GM19452 (cell line): ENCODE measurements around the gene MAN1A1.

ENCODE experiments used
- ATAC-seq: cut with Tn5 transposase; IDR thresholded peaks from one replicate; pipeline ENCODE4 v1.9.1; 2021; ENCODE audit not compliant: unreplicated experiment

The MAN1A1 gene

DNA sequence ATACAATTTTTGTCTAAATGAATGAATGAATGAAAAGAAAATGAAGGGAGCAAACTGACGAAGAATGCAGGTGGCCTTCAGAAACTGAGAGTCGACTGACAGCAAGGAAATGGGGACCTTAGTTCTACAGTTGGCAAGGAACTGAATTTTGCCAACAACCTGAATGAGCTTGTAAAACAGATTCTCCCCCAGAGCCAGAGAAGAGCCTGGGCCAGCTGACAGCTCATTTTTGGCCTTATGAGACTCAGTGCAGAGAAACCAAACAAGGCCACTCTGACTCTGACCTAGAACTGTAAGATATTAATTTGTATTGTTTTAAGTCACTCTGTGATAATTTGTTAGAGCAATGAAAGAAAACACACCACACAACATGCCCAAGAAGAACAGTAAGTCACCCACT, 21.8 kb downstream of the MAN1A1 start:
- ATAC-seq = no peak

DNA sequence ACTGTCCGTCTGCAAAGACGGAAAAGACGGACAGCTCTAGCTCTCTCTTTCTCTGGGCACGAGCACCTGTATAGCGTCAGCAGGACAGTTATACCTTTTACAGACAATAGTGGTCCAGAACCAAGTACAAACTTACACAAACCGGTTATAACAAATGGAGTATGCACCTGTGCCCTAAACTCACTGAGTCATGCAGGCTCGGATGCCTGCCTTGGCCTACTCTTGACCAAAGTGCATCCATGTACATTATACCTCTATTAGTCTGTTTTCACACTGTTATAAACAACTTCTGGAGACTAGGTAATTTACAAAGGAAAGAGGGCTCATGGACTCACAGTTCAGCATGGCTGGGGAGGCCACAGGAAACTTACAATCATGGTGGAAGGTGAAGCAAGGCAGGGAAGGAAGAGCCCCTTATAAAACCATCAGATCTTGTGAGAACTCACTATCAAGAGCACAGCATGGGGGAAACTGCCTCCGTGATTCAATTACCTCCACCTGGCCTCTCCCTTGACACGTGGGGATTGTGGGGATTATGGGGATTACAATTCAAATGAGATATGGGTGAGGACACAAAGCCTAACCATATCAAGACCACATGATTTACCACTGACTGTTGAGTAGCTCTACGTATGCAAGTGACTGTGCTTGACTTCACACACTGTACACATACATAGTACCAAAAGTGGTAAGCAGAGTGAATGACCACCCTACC, 23.1 kb downstream of the MAN1A1 start:
- no peak for ATAC-seq

DNA sequence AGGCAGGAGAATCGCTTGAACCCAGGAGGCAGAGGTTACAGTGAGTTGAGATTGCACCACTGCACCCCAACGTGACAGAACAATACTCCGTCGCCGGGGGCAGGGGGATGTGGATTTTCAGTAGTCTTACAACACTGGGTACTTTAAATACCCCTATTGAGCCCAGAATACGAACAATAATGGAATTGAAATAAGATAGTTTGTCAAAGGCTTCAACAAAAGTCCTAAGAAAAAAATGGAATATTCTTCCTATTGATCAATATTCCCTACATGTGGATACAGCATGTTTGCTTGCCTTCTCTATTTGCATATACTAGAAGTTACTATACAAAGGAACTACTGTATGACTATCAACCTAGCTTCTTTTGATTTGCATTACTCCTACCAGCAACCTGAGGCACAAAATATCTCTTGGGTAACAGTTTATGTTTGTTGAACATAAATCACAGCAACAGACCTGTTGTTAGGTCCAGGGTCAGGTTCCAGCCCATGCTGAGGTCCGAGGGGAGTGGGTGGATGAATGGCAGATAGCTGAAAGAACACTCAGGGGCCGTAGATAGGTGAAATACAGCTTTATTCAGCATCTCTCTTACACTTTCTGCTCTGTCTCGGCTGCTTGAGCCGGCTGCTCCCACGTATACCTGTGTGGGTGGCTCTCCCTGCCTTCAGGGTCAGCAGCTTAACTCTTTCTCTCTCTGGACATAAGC, 23.8 kb downstream of the MAN1A1 start:
- ATAC-seq = no peak

DNA sequence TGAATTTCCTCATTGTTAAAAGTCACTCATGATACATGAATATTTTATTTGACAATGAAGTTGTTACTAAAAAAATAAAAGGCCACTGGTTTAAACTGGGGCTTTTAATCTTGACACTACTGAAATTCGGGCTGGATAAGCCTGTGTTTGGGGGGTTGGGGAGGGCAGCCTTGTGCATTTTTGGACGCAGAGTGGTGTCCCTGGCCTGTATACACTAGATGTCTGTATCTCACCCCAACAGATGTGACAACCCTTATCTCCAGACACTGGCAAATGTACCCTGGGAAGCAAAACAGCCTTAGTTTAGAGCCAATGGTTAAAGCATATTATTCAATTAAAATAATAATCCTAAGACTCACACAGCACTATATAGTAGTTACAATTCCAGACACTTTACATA, 24.8 kb downstream of the MAN1A1 start:
- ATAC-seq = no peak

DNA sequence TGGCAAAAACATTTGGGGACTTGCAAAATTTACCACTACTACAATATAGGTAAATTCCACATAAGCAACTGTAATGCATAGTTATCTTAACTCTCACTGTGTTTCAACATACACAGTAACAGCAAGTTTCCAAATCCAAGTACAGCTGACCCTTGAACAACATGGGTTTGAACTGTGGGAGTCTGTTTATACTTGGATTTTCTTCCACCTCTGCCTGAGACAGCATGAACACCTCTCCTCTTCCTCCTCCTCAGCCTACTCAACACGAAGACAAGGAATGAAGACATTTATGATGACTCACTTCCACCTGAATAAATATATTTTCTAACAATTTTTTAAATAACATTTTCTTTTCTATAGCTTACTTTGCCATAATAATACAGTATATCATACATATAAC, 25.6 kb downstream of the MAN1A1 start:
- ATAC-seq = no peak

DNA sequence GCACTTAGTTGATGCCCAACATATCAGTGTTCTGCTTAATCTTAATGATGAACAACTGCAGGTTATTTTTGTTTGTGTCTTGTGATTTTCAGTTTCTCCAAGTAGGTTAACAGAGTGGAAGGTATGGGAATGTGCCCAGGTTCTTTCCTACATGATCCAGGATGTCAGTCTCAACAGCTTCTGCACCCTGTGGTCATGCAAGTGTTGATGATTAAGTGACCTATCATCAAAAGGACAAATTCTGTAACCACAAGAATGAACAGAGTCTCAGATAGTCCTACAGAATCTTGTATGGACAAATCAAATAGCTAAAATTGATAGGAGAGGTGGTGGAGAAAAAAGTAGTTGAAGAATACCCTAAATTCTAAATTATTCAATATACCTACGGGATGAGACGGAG, 26.1 kb downstream of the MAN1A1 start:
- ATAC-seq = no peak

DNA sequence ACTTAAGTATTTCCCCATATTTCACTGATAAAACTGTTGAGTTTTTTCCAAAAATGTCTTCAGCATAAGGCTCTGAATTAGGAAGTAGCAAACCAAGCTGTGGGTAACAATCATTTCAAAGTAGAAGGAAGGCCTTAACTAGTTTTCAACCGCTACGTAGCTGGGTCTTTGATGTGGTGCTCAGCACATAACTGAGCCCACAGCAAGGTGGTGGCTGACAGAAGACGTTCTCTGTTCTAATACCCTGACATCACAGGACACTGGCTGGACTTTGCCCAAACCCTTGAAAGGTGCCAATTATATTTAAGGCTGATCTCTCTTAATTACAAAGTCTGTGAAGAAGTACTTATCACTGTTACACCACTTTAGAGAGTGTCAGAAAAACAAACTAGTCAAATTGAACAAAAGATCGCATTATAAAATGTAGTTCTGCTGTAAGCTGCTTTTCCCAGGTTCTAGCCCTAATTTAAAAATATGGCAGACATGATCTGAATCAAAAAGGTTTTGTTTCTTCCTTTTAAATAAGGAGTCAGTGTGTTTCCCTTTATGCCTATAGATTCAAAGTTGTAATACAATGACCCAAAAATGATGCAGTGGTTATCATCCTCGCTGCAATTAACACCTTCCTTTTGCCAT, 26.7 kb downstream of the MAN1A1 start:
- no peak for ATAC-seq

DNA sequence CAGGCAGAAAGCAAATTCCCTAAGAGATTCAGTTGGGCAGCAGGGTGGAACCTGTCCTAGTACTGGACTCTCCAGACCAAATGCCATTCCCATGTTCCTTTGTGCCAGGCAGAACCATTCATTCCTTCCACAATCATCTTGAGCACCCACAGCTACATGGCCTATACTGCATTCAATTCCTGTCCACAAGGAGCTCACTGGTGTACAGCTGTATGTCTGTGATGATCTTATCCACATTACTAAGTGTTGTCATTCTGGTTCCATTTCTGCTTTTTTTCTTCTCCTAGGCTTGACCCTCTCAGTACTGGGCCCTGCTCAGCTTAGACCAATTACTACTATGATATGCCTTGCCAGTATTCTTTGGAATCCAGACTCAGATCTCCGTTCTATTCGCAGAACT, 27.5 kb downstream of the MAN1A1 start:
- ATAC-seq = no peak

DNA sequence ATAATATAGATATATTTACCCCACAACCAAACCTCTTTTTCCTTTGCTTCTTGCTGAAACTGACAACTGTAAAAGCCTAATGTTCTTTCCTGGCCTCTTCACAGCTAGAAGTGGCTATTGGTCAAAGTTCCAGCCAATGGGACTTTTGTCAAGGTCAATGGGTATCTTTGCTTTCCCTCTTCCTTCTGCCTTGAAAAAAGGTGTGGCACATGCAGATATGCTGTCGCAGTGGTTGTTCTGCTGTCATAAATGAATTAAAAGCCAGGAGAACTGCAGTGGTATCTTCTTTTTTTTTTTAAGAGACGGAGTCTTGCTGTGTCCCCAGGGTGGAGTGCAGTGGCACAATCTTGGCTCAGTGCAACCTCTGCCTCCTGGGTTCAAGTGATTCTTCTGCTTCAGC, 29.9 kb downstream of the MAN1A1 start:
- ATAC-seq = no peak

DNA sequence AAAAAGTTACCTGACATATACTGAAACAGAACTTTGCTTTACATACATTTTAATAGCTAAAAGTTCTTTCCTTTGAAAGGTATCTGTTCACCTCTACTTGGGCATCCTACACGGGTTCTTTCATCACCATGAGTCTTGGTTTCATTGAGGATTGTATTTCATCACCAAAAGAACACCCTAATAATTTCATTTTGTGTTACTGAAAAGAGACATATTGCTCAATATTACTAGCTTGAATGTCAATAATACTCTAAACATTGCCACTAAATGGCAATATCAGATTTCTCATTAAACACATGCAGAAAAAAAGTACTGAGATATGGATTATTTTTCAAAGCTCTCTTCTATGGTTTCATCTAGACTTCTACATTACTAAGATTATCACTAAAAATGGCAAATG, 30.8 kb downstream of the MAN1A1 start:
- ATAC-seq = no peak

DNA sequence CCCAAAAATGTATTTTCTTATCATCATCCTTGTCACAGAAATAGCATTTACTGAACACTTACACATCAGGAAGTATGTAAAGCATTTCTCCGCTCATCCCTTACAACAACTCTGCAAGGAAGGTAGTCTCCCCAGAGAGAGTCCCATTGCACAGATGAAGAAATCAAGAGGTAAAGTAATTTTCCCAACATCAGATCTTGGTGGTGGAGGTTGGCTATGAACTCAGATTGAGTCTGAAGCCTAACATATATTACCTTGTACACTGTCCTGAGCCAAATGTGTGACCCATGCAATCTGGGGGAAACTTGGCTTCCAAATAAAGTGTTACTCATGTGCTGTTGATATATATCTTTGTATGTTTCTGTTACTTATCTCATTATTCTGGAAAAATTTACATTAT, 31.4 kb downstream of the MAN1A1 start:
- ATAC-seq = no peak

DNA sequence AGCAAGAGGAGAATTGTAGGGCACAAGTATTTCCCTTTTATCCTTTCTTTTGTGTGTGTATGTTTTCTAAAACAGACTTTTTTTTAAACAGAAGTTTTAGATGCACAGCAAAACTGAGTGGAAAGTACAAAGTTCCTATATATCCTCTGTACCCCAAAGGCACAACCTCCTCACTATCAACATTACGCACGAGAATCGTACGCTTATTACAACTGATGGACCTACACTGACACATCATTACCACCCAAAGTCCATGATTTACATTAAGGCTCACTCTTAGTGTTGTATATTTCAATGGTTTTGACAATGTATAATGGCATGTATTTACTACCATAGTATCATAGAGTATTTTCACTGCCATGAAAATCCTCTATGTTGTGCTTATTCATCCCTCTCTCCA, 32.6 kb downstream of the MAN1A1 start:
- ATAC-seq = no peak

DNA sequence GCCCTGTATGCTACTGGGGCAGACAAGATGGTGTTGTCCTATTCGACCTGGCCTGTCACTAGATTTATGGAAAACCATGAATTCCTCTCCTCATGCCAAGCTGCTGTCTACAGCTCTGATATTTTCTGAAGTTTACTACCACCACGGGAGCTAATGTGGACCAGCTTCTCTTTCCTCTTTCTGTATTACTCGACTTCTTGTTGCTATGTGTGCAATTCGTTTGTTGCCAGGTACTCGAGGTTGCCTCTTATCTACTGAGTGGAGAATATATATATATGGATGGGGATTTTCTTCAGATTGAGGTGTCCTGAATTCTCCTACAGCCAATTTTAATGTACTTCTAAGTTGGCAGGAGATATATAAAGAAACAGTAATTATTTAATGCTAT, 34.7 kb downstream of the MAN1A1 start:
- peak; percentile 38 for ATAC-seq

DNA sequence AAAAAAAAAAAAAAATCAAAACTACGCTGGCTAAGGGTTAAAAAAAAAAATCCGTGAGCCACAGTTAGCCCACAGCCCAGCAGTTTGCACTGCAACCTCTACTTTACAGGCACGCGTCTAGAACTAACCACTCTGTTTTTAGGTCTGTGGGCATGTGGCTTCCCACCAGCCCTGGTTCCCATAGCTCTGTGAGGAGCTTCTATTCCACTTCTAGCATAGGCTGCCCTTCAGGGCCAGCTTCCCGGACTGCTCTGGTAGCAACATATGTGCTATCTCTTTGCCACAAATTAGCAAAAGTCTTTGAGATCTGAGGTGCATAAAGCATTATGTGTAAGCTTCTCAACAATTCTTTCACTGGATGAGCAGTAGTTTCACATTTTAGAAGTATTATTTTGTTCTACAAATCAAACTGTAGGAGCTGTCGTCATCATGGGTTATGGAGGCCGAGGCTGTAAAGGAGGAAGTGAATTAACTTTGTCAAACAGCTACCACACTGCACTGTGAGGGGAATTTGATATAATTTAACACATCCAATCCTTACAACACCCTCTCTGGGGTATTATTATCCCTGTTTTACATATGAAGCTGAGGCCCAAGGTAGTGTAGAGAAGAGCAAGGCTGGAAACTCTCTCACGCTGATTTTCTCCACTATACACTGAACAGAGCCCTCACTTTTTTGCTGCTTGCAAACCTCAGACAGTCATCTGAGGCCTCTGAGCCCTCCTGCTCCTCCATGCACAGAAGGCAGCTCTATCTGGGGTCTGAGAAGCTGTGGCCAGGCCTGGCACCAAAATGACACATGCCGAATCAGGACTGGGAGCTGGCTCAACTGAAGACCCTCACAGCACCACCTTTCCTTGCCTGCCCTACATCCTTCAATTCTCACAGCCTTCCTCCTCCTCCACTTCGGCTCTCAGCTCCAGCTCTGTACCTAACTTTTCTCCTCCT, 35.4 kb downstream of the MAN1A1 start:
- peak; percentile 59 for ATAC-seq

DNA sequence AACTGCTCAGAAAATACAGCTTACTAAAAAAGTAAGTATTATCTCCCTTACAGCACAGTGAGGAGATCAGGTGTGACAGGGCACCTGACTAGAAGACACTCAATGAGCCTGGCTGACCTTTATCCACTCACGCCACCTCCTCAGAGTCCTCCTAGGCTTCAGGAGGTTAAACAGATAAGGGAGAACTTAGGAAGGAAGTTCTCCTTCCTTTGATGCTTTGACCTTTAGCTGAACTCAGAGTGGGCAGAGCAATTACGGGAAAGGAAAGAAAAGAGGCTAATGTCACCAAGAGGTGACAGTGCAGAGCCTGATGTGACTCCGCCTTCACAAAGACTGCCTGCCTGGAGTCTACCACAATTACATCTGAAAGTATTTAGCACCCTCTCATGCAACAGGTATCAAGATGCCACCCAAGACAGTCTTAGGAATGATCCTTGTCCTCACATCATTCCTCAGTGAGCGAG, 36.7 kb downstream of the MAN1A1 start:
- peak; percentile 33 for ATAC-seq

DNA sequence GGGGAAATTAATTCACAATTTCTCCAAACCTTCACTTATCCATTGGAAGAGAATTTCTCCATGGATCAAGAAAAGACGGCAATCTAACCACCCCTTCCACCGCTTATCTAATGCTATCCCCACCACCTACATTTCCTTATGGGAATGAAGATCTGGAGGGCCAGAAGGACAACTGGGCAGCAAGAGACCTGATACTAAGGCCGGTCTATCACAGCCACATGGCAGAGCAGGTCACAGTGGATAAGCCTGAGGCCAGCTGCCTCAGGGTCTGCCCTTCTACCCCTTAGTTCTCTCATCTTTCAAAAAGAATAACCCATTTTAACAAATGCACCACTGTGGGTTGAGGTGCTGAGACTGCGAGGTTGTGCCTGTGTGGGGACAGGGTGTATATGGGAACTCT, 37.1 kb downstream of the MAN1A1 start:
- no peak for ATAC-seq

DNA sequence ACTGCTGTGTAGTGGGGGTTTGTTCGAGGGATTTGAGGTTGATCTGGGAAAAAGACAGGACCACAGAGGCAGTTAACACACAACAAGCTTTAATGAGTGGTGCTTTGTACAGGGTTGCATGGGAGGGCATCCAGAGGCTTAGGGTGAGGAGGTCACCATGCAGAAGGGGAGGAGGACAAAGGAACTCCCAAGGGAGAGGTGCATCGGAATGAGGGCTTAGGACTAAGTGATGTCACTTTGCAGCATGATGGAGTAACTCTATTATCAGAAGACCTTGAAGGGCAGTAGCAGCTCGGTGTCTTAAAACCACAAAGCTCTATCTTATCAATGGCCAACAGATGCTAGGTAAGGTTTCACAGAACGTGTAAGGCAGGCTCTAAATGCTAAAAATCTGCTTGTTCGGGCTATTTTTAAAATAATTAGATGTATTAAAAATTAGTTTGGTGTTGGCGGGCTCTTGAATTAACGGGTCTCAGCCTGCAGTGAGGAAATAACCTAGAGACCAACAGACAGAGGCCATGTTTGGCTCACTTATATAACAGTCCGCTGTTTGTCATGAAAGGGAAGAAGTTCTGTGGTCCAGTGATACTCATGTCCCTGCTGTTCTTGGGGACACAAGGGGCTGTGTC, 37.9 kb downstream of the MAN1A1 start:
- no peak for ATAC-seq

DNA sequence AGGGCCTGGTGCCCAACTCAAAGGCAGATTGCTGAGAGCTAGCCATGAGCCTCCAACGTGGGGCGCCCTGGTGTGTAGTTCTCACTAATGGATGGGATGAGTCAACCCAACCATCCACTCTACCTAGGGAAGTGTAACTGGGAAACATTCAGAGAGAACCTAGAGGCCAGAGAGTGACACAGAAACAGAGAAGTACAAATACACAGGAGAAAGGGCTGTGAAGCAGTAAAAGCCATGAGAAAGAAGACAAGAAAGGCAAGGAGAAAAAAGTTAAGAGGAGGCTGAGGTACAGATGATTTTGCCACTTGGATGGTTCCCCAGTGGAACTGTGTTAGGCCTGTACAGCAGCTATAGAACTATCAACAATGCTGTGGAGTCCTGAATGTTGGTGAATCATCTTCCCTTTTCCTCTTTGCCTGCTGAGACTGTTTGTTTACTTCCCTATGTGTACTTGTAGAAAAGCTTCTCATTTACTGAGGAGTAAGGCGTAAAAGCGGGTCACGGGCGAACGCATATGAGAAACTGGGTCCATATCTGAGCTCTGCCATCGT, 39.0 kb downstream of the MAN1A1 start:
- no peak for ATAC-seq

DNA sequence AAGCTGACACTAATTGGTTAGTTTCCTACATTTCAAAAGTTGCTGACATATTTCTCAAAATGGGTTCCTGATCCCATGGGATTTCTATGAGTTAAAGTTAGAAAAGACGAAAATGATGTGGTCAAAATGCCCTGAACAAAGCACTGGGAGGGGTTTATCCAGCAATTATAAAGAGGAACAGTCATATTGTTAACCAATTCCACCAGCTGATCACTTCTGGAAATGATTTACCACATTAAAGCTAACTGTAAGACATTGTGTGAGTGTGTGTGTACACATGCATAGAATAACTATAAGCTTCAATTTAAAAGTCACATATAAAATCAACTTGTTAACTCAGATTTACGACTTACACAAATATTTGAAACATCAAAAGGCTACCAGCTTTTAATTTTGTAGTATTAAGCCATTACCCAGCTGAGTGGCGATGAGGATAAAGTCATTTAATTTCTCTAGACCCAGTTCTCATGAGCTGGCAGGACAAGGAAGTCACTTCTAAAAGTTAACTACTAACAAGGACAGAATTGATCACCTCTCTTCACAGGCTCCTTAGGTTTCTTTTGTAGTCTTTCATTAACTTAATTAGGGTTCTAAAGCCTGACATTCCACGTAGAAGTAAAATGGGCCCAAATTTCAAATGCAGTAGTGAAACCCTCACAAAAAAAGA, 40.4 kb downstream of the MAN1A1 start:
- ATAC-seq = peak; percentile 36

DNA sequence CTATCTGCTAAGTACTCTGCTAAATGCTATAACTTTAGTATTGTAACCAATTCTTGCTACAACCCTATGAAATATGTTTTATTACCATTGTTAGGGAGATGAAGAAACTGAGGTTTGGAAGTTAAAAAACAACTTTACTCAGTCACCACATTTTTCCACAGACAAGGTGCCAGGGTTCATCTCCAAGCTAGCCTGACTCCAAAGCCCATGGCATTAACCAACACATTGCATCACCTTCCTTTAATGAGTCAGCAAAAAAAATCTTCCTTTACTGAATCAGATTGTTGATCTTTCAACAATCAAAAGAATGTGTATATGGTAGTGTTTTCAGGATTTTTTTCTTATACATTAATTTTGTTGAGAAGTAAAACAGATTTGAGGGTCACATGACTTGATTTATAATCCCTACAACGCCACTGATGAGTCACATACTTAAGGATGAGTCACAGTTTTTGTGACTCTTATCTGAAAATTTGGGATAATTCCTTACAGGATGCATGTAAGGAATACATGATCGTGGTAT, 41.5 kb downstream of the MAN1A1 start:
- no peak for ATAC-seq
